IMR-90 (cell line): ENCODE results near the gene FOXP1. TPM values are rescaled to one million over a fixed set of nuclear protein-coding genes. Genes with fewer than 3 reads are reported as not detected.

Source experiments
- ATAC-seq: fragments of 200-7000 bp; cut with Tn5 transposase; 2 replicates; pipeline ENCODE4 v1.9.1; 2020; ENCODE audit warnings: low read depth, mild to moderate bottlenecking, moderate library complexity
- BruUV-seq: library from RNA; stranded (reverse); fragments of 400-500 nt; replicated peaks from 2 replicates; lab custom pipeline; 2021; lab: Mats Ljungman, UMichigan
- CTCF ChIA-PET: fragments of 300-600 bp; formaldehyde crosslinking; extraction: SDS; loops from one replicate; lab custom pipeline; 2021; ENCODE audit warnings: antibody characterized with exemption; lab: Yijun Ruan, JAX
- POLR2A ChIA-PET: fragments of 300-600 bp; sonication (Branson Sonifier 250); formaldehyde crosslinking; loops from one replicate; lab custom pipeline; 2022; ENCODE audit warnings: antibody characterized with exemption; ENCODE audit not compliant: unreplicated experiment; lab: Charles Lee
- DNase-seq: peaks from one replicate; pipeline ENCODE4 v3.0.0; 2013
- H2AFZ ChIP-seq: replicated peaks from 2 replicates; pipeline ENCODE3; 2013; ENCODE audit warnings: low read length, mild to moderate bottlenecking; ENCODE audit not compliant: poor library complexity
- H2AK5ac ChIP-seq: 2 replicates; pipeline ENCODE4 v1.6.1; 2013; ENCODE audit warnings: low read depth, low read length, inconsistent platforms
- H2AK9ac ChIP-seq: replicated peaks from 2 replicates; pipeline ENCODE3; 2013; ENCODE audit warnings: mild to moderate bottlenecking, low read depth, low read length, moderate library complexity; ENCODE audit not compliant: poor library complexity
- H2BK120ac ChIP-seq: 2 replicates; pipeline ENCODE4 v1.6.1; 2013; ENCODE audit warnings: low read depth, low read length, inconsistent platforms
- H2BK15ac ChIP-seq: 3 replicates; pipeline ENCODE4 v1.6.1; 2013; ENCODE audit warnings: low read depth, low read length, inconsistent platforms
- H2BK20ac ChIP-seq: 2 replicates; pipeline ENCODE4 v1.6.1; 2013; ENCODE audit warnings: low read depth, mild to moderate bottlenecking, inconsistent platforms, low read length, moderate library complexity
- H2BK5ac ChIP-seq: 2 replicates; pipeline ENCODE4 v1.6.1; 2013; ENCODE audit warnings: mild to moderate bottlenecking, low read depth, low read length, inconsistent platforms; ENCODE audit not compliant: poor library complexity, severe bottlenecking
- H3K14ac ChIP-seq: replicated peaks from 2 replicates; pipeline ENCODE4 v1.6.1; 2013; ENCODE audit warnings: low read depth, low read length, inconsistent platforms
- H3K18ac ChIP-seq: 2 replicates; pipeline ENCODE4 v1.6.1; 2013; ENCODE audit warnings: low read depth, low read length, control low read depth
- H3K23ac ChIP-seq: 2 replicates; pipeline ENCODE4 v1.6.1; 2013; ENCODE audit warnings: low read depth, low read length, inconsistent platforms
- H3K27ac ChIP-seq: 2 replicates; pipeline ENCODE4 v1.5.1; 2013; ENCODE audit warnings: mild to moderate bottlenecking, control low read depth, low read length; ENCODE audit not compliant: insufficient read depth
- H3K27me3 ChIP-seq: 2 replicates; pipeline ENCODE4 v1.6.1; 2013; ENCODE audit warnings: low read length; ENCODE audit not compliant: control insufficient read depth, insufficient read depth
- H3K36me3 ChIP-seq: 2 replicates; pipeline ENCODE4 v1.6.1; 2013; ENCODE audit warnings: low read length, mixed read lengths; ENCODE audit not compliant: control insufficient read depth, insufficient read depth
- H3K4ac ChIP-seq: 2 replicates; pipeline ENCODE4 v1.6.1; 2013; ENCODE audit warnings: low read depth, low read length, inconsistent platforms
- H3K4me1 ChIP-seq: 2 replicates; pipeline ENCODE4 v1.6.1; 2013; ENCODE audit warnings: low read length, mixed read lengths; ENCODE audit not compliant: control insufficient read depth, insufficient read depth
- H3K4me2 ChIP-seq: 2 replicates; pipeline ENCODE4 v1.6.1; 2013; ENCODE audit warnings: low read depth, mild to moderate bottlenecking, control low read depth, low read length, moderate library complexity
- H3K4me3 ChIP-seq: 2 replicates; pipeline ENCODE4 v1.5.1; 2013; ENCODE audit warnings: low read depth, mild to moderate bottlenecking, control low read depth, low read length, moderate library complexity; ENCODE audit not compliant: insufficient read depth
- H3K56ac ChIP-seq: 2 replicates; pipeline ENCODE4 v1.6.1; 2013; ENCODE audit warnings: low read length, inconsistent platforms; ENCODE audit not compliant: insufficient read depth; ENCODE audit errors: extremely low read depth
- H3K79me1 ChIP-seq, 2 experiments: 2 replicates each; pipeline ENCODE4 v1.6.1; 2013; ENCODE audit warnings: low read length in 2 of 2, inconsistent platforms in 1 of 2, low read depth in 1 of 2
- H3K9ac ChIP-seq: 2 replicates; pipeline ENCODE4 v1.6.1; 2013; ENCODE audit warnings: low read depth, low read length, control low read depth
- H3K9me1 ChIP-seq: 2 replicates; pipeline ENCODE4 v1.6.1; 2013; ENCODE audit warnings: low read length, inconsistent platforms; ENCODE audit not compliant: insufficient read depth
- H3K9me3 ChIP-seq: 2 replicates; pipeline ENCODE4 v1.6.1; 2013; ENCODE audit warnings: low read length; ENCODE audit not compliant: control insufficient read depth, insufficient read depth
- H4K20me1 ChIP-seq: 2 replicates; pipeline ENCODE4 v1.6.1; 2013; ENCODE audit warnings: low read length, inconsistent platforms; ENCODE audit not compliant: insufficient read depth
- H4K5ac ChIP-seq: 2 replicates; pipeline ENCODE4 v1.6.1; 2013; ENCODE audit warnings: mild to moderate bottlenecking, low read depth, low read length, control low read depth
- H4K8ac ChIP-seq, 2 experiments: 2 replicates each; pipeline ENCODE4 v1.6.1; 2013; ENCODE audit warnings: low read depth in 2 of 2, low read length in 2 of 2, control low read depth in 1 of 2, inconsistent platforms in 1 of 2
- H4K91ac ChIP-seq: 2 replicates; pipeline ENCODE4 v1.6.1; 2013; ENCODE audit warnings: low read depth, low read length, inconsistent platforms; ENCODE audit not compliant: insufficient read depth
- POLR2A ChIP-seq: IDR thresholded peaks from 2 replicates; pipeline ENCODE4 v1.6.1; 2012; ENCODE audit warnings: mild to moderate bottlenecking, low read depth, low read length
- whole genome bisulfite sequencing, 2 experiments: methylation state at CpG; one replicate each; pipeline versions ENCODE4 v1.1.5 to v1.1.7; 2013; ENCODE audit warnings: missing lambda C conversion rate in 2 of 2; ENCODE audit not compliant: insufficient read length in 1 of 2; ENCODE audit errors: extremely low coverage in 2 of 2; 5-methylcytosine and 5-hydroxymethylcytosine counted together
- dilution Hi-C: fragments of 300-500 bp; cut with HindIII; formaldehyde crosslinking; loops from one replicate; pipeline ENCODE4 v1.14.3; 2018; ENCODE audit warnings: low sequenced_read_pairs; ENCODE audit not compliant: unreplicated experiment
- in situ Hi-C: fragments of 300-500 bp; cut with MboI; formaldehyde crosslinking; loops from 3 replicates; pipeline ENCODE4 v1.14.3; 2019; ENCODE audit warnings: low sequenced_read_pairs, inconsistent platforms, mixed read lengths
- intact Hi-C: fragments of 100-400 bp; cut with micrococcal nuclease; formaldehyde crosslinking; loops from 2 replicates; pipeline ENCODE4 v1.10.0; 2022
- polyA plus RNA-seq, 3 experiments: library from polyadenylated mRNA; depleted of rRNA; stranded (reverse); fragments of >200 nt; gene quantifications; 2 replicates each; pipeline ENCODE4 v1.2.3, GENCODE V29; 2012; ENCODE audit warnings: low replicate concordance in 1 of 3
- total RNA-seq: library from RNA; depleted of rRNA; stranded (reverse); fragments of >200 nt; gene quantifications from 2 replicates; pipeline ENCODE4 v1.2.3, GENCODE V29; 2012

The FOXP1 gene
- total and polyA plus RNA-seq, 2 of the 4 experiments (the other 2 are of a cell fraction), result 37.0 to 132 TPM

GRCh38 chr3:71217640-71218222 lies 365.8 kb downstream of the FOXP1 start:
- intact Hi-C loops (no loop called here), in situ Hi-C loops (no loop called here), dilution Hi-C loops (no loop called here)
- Histone ChIP-seq H4K8ac (no peak overlapping the region), H3K56ac (no peak overlapping the region), H4K20me1 (no peaks in the 10 kb centered on the region), H2BK15ac (no peak overlapping the region; the same call in 2 of the 3 replicates), H3K4me3 (no peak overlapping the region), H4K91ac (no peak overlapping the region), H3K18ac (no peak overlapping the region), H2BK5ac (no peak overlapping the region), H2AK5ac (no peak overlapping the region), H2BK120ac (no peak overlapping the region), H3K4me1 (no peaks in the 10 kb centered on the region), H3K4me2 (no peak overlapping the region), H3K9me3 (no peaks in the 10 kb centered on the region), H2BK20ac (no peak overlapping the region), H3K9ac (no peak overlapping the region), H3K36me3 (0 out of 2 replicates have a peak, but pooled peaks cover 2% of the 10 kb centered on the region), H3K27ac (no peak overlapping the region), H3K14ac (no peak overlapping the region; the same call in 1 of the 2 replicates), H4K5ac (no peak overlapping the region), H3K27me3 (no peaks in the 10 kb centered on the region), H3K23ac (no peak overlapping the region), H3K9me1 (peaks cover 4% of the 10 kb centered on the region; the same call in 1 of the 2 replicates), H3K4ac (no peak overlapping the region), H2AK9ac (no peak overlapping the region), H2AFZ (no peak overlapping the region), H3K79me1 (peaks cover 17 to 27% of the 10 kb centered on the region in 2 experiments)
- no peak for ATAC-seq
- BruUV-seq, result no TSS peak
- ChIA-PET CTCF (no interaction called here), POLR2A (no interaction called here)
- no peak for DNase-seq
- WGBS, 2 experiments, result no CpG with 5 or more reads among the region's 8 CpGs
- no peak for TF ChIP-seq POLR2A
